Activated CD4-positive, alpha-beta memory T cell treated with anti-CD3 and anti-CD28 coated beads, Interleukin-2, amount 10 ng/mL, durations not matched to agents 7 days and 5 days (primary cell): ENCODE measurements around the gene IL36G. TPM values are rescaled to one million over a fixed set of nuclear protein-coding genes. Genes with fewer than 3 reads are reported as not detected.

Experiments used
- CTCF ChIA-PET: fragments of 350-600 bp; sonication (Branson Sonifier 250); formaldehyde crosslinking; loops from one replicate; lab custom pipeline; 2021; ENCODE audit warnings: antibody characterized with exemption, inconsistent platforms; lab: Charles Lee
- POLR2A ChIA-PET: fragments of 350-600 bp; sonication (Branson Sonifier 250); formaldehyde crosslinking; loops from one replicate; lab custom pipeline; 2021; ENCODE audit warnings: antibody characterized with exemption; lab: Charles Lee
- DNase-seq: peaks from one replicate; pipeline ENCODE4 v3.0.0-alpha.2; 2020
- H3K27ac Mint-ChIP-seq: one replicate; pipeline ENCODE4 v1.8.0; 2021; ENCODE audit warnings: mild to moderate bottlenecking, mixed read lengths
- H3K27me3 Mint-ChIP-seq: one replicate; pipeline ENCODE4 v1.8.0; 2021; ENCODE audit warnings: mixed read lengths
- H3K36me3 Mint-ChIP-seq: one replicate; pipeline ENCODE4 v1.8.0; 2021; ENCODE audit warnings: low read depth, mixed read lengths
- H3K4me1 Mint-ChIP-seq: one replicate; pipeline ENCODE4 v1.8.0; 2021; ENCODE audit warnings: mixed read lengths
- H3K4me3 Mint-ChIP-seq: one replicate; pipeline ENCODE4 v1.8.0; 2021; ENCODE audit warnings: mild to moderate bottlenecking, mixed read lengths
- H3K9me3 Mint-ChIP-seq: one replicate; pipeline ENCODE4 v1.8.0; 2021; ENCODE audit warnings: mixed read lengths
- total RNA-seq, 2 experiments: library from RNA; stranded (reverse); gene quantifications; one replicate each; pipeline ENCODE4 v1.2.3, GENCODE V29; 2021

IL36G gene
- total RNA-seq, 2 experiments from 2014 or later = not detected

DNA sequence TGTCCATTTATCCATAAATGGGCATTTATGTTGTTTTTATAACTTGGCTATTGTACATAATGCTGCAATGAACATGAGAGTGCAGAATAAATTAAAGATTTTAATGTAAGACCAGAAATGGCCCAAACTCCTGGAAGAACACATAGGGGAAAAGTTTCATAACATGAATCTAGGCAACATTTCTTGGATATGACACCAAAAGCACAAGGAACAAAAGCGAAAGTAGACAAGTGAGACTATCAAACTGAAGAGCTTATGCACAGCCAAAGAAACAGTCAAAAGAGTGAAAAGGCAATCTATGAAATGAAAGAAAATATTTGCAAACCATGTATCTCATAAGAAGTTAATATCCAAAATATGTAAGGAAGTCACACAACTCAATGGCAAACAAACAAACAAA, 33.3 kb downstream of the IL36G start:
- Mint-ChIP-seq H3K27me3 (peaks cover 12% of the 10 kb centered on the region), H3K9me3 (no peaks in the 10 kb centered on the region), H3K4me3 (no peak overlapping the region), H3K36me3 (no peaks in the 10 kb centered on the region), H3K27ac (no peak overlapping the region), H3K4me1 (no peaks in the 10 kb centered on the region)
- no peak for DNase-seq
- ChIA-PET POLR2A (no interaction called here), CTCF (no interaction called here)

DNA sequence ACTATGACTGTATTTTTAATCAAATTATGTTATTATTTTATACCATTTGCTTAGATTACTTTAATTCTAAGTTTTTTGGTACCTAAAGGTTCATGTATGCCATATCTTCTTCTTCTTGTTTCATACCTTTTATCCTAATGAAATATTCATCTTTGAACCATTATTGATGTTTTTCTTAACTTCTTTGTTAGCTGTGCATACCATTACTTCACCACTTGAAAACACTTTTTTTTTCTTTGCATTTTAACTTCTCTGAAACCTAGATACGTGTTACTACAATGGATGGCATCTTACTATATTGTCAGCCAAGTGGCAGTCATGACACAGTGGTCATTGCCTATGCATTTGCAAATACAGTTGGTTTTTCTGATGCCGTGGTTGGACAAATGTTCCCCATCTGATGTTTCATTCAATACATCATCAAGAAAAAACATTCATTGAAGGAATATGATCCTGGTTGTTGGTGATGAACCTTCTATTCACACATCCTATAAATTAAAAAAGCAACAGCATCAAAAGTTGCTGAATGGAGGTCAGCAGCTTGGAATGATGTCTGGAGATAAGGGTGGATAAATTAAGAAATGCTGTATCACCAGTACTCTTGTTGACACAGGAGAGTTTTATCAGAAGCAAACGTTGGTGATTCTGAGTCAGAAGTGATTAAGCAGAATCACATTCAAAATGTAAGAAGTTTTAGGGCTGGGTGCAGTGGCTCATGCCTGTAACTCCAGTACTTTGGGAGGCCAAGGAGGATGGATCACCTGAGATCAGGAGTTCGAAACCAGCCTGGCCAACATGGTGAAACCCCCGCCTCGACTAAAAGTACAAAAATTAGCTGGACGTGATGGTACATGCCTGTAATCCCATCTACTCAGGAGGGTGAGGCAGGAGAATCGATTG, 34.9 kb downstream of the IL36G start:
- Mint-ChIP-seq H3K4me1 (no peaks in the 10 kb centered on the region), H3K27ac (no peak overlapping the region), H3K36me3 (no peaks in the 10 kb centered on the region), H3K27me3 (peaks cover 18% of the 10 kb centered on the region), H3K4me3 (no peak overlapping the region), H3K9me3 (no peaks in the 10 kb centered on the region)
- ChIA-PET CTCF (no interaction called here), POLR2A (no interaction called here)
- DNase-seq = no peak

- Mint-ChIP-seq H3K9me3 (peaks cover under 1% of the 10 kb centered on the region), H3K4me3 (no peak overlapping the region), H3K4me1 (no peaks in the 10 kb centered on the region), H3K27me3 (peaks cover 23% of the 10 kb centered on the region), H3K27ac (no peak overlapping the region), H3K36me3 (no peaks in the 10 kb centered on the region)
- POLR2A ChIA-PET = no interaction called here
- no peak for DNase-seq
- CTCF ChIA-PET = no interaction called here
These were observed 35.5 kb downstream of the IL36G start for GRCh38 chr2:113013336-113013661.

GRCh38 chr2:113014067-113014466, 36.3 kb downstream of the IL36G start:
- CTCF ChIA-PET = no interaction called here
- H3K27ac Mint-ChIP-seq = no peak overlapping the region
- no peaks in the 10 kb centered on the region for H3K4me1 Mint-ChIP-seq
- peaks cover 6% of the 10 kb centered on the region for H3K9me3 Mint-ChIP-seq
- no peaks in the 10 kb centered on the region for H3K36me3 Mint-ChIP-seq
- peaks cover 30% of the 10 kb centered on the region for H3K27me3 Mint-ChIP-seq
- POLR2A ChIA-PET = no interaction called here
- DNase-seq = no peak
- no peak overlapping the region for H3K4me3 Mint-ChIP-seq

- POLR2A ChIA-PET = no interaction called here
These were observed 37.2 kb downstream of the IL36G start for GRCh38 chr2:113015042-113015441.

DNA sequence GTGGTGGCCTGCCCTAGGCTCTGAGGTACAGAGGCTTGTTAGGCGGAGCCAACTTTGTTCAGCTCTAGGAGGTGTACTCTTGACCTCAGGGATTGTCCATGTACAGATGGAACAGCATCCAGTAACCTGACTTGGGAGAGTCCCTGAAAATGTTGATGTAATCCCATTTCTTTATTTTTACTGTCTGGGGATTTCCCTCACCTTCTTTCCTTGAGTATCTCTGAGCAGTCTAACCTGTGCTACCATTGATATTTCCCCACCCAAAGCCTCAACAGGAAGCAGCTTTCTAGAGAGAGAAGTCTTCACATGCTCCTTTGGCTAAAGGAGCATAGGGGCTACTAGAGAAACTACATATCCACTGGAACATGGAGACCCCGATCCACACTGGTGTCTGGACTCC, 37.8 kb downstream of the IL36G start:
- no peak overlapping the region for H3K4me3 Mint-ChIP-seq
- no peaks in the 10 kb centered on the region for H3K36me3 Mint-ChIP-seq
- no peak overlapping the region for H3K27ac Mint-ChIP-seq
- DNase-seq = no peak
- ChIA-PET CTCF (no interaction called here), POLR2A (no interaction called here)
- H3K27me3 Mint-ChIP-seq = peaks cover 36% of the 10 kb centered on the region
- peaks cover 6% of the 10 kb centered on the region for H3K9me3 Mint-ChIP-seq
- H3K4me1 Mint-ChIP-seq = no peaks in the 10 kb centered on the region

More at GRCh38 chr2:113015042-113015441, 37.2 kb downstream of the IL36G start:
- no peaks in the 10 kb centered on the region for H3K36me3 Mint-ChIP-seq
- no peaks in the 10 kb centered on the region for H3K4me1 Mint-ChIP-seq
- CTCF ChIA-PET = no interaction called here
- peaks cover 36% of the 10 kb centered on the region for H3K27me3 Mint-ChIP-seq
- no peak overlapping the region for H3K4me3 Mint-ChIP-seq
- no peak overlapping the region for H3K27ac Mint-ChIP-seq
- DNase-seq = no peak
- H3K9me3 Mint-ChIP-seq = peaks cover 6% of the 10 kb centered on the region

DNA sequence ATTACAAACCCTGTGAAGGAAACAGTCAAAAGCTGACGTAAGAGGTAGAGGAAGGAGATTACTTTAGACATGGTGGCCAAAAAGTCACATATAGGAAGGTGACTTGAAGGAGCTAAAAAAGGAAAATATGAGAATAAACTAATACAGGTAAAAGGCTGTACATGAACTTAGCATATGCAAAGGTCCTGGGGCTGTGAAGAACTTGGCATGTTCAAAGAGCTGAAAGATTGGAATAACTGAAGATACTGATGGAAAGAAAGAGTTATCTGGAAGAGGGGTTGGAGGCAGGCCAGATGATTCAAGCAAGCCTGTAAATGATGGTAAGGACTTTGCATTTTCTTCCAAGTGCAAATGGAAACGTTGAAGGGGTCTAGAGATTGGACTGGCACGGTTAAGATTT, 40.7 kb downstream of the IL36G start:
- H3K36me3 Mint-ChIP-seq = no peaks in the 10 kb centered on the region

DNA sequence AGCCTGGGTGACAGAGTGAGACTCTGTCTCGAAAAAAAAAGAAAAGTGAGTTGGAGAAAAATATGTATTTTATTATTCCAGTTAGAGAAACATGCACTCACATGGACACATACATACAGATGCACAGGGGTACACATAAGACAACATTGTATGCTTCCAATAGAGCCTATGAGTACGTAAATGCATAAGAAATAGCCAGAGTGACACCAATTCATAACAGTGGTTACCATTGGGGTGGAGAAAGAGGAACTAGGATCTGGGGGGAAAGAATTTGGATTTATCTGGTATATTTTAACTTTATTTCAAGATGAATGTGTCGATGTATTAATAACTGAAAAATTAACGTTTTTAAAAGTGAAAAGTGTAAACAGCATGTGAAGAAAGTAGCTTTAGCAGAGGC, 43.5 kb downstream of the IL36G start:
- Mint-ChIP-seq H3K4me3 (no peak overlapping the region), H3K27me3 (peaks cover 46% of the 10 kb centered on the region), H3K27ac (no peak overlapping the region), H3K36me3 (no peaks in the 10 kb centered on the region), H3K4me1 (no peaks in the 10 kb centered on the region), H3K9me3 (peaks cover 6% of the 10 kb centered on the region)
- no peak for DNase-seq
- ChIA-PET POLR2A (no interaction called here), CTCF (no interaction called here)

More for the DNA sequence above, 40.7 kb downstream of the IL36G start:
- H3K27me3 Mint-ChIP-seq = peaks cover 42% of the 10 kb centered on the region
- ChIA-PET POLR2A (no interaction called here), CTCF (no interaction called here)
- no peak overlapping the region for H3K27ac Mint-ChIP-seq
- no peak overlapping the region for H3K4me3 Mint-ChIP-seq
- H3K4me1 Mint-ChIP-seq = no peaks in the 10 kb centered on the region
- DNase-seq = no peak
- peaks cover 6% of the 10 kb centered on the region for H3K9me3 Mint-ChIP-seq

DNA sequence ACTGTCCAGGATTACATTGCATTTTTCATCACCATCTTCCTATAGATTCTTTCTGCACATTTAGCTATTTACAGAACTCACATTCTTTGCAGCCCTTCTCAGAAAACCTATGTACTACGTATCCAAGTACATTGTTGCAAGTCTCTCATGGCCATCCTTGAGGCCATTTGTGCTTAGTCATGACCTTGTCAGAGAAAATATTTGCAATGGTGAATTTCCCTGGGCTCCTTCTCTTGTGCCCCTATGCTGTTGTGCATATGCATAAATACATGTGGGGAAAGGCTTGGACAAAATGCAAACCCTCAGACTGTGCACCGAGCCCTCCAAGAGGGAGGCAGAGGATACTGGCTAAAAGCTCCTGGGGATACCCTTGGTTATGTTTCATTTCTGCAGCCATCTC, 47.0 kb downstream of the IL36G start:
- Mint-ChIP-seq H3K4me3 (no peak overlapping the region), H3K27ac (no peak overlapping the region), H3K4me1 (no peaks in the 10 kb centered on the region), H3K9me3 (no peaks in the 10 kb centered on the region), H3K36me3 (no peaks in the 10 kb centered on the region), H3K27me3 (peaks cover 48% of the 10 kb centered on the region)
- ChIA-PET POLR2A (no interaction called here), CTCF (no interaction called here)
- no peak for DNase-seq

DNA sequence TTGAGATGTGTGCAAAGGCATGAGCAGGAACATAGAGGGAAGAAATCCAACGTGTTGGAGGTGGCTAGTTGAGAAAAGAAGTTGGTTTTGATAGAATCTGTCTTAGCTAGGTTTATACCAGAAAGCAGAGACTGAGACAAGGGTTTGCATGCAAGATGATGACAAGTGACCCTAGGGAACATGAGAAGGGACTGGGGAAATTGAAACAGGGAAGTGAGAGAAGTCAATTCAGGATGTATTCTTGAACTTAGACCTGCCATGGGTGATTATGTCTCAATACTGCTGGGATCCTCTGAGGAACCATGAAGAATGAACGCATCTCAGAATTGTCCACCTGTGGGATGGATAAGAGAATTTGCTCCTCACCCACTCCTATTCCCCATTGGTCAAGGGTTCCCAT, 47.9 kb downstream of the IL36G start:
- no peaks in the 10 kb centered on the region for H3K36me3 Mint-ChIP-seq
- H3K9me3 Mint-ChIP-seq = no peaks in the 10 kb centered on the region
- CTCF ChIA-PET = no interaction called here
- POLR2A ChIA-PET = no interaction called here
- H3K4me3 Mint-ChIP-seq = no peak overlapping the region
- DNase-seq = no peak
- H3K27me3 Mint-ChIP-seq = peaks cover 50% of the 10 kb centered on the region
- no peaks in the 10 kb centered on the region for H3K4me1 Mint-ChIP-seq
- H3K27ac Mint-ChIP-seq = no peak overlapping the region

GRCh38 chr2:113027691-113028090, 49.9 kb downstream of the IL36G start:
- Mint-ChIP-seq H3K27me3 (peaks cover 43% of the 10 kb centered on the region), H3K4me1 (no peaks in the 10 kb centered on the region), H3K4me3 (no peak overlapping the region), H3K9me3 (no peaks in the 10 kb centered on the region), H3K36me3 (no peaks in the 10 kb centered on the region), H3K27ac (no peak overlapping the region)
- CTCF ChIA-PET = no interaction called here
- DNase-seq = no peak
- POLR2A ChIA-PET = no interaction called here

- no peak for DNase-seq
- H3K4me3 Mint-ChIP-seq = no peak overlapping the region
- no peaks in the 10 kb centered on the region for H3K4me1 Mint-ChIP-seq
- CTCF ChIA-PET = no interaction called here
- peaks cover 41% of the 10 kb centered on the region for H3K27me3 Mint-ChIP-seq
- no peaks in the 10 kb centered on the region for H3K9me3 Mint-ChIP-seq
- no peaks in the 10 kb centered on the region for H3K36me3 Mint-ChIP-seq
- POLR2A ChIA-PET = no interaction called here
- no peak overlapping the region for H3K27ac Mint-ChIP-seq
These were observed 50.3 kb downstream of the IL36G start for GRCh38 chr2:113028112-113028511.

GRCh38 chr2:113032737-113033136, 54.9 kb downstream of the IL36G start:
- H3K27ac Mint-ChIP-seq = no peak overlapping the region
- peaks cover 22% of the 10 kb centered on the region for H3K27me3 Mint-ChIP-seq
- no peaks in the 10 kb centered on the region for H3K4me1 Mint-ChIP-seq
- H3K4me3 Mint-ChIP-seq = no peak overlapping the region
- no peaks in the 10 kb centered on the region for H3K9me3 Mint-ChIP-seq
- DNase-seq = no peak
- ChIA-PET CTCF (no interaction called here), POLR2A (no interaction called here)
- H3K36me3 Mint-ChIP-seq = no peaks in the 10 kb centered on the region

DNA sequence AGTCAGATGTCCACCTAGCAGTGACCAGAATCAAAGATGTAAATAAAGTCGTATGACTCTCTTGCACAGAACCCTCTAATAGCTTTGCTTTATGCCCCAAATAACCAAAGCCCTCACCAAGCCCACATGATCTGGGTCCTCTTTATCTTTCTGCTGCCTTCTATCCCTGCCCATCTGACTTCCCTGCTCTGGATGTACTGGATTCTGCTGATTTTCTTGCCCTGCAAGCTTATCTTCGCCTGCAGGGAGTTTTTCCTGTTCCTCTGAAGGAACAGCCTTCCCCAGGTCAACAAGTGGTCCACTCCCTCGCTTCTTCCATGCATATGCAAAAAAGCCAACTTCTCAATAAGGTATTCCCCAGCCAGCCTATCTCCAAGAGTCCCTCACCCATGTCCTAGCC, 56.2 kb downstream of the IL36G start:
- H3K4me1 Mint-ChIP-seq = no peaks in the 10 kb centered on the region
- POLR2A ChIA-PET = no interaction called here
- no peaks in the 10 kb centered on the region for H3K36me3 Mint-ChIP-seq
- no peak overlapping the region for H3K4me3 Mint-ChIP-seq
- DNase-seq = no peak
- H3K27me3 Mint-ChIP-seq = peaks cover 18% of the 10 kb centered on the region
- H3K9me3 Mint-ChIP-seq = no peaks in the 10 kb centered on the region
- no peak overlapping the region for H3K27ac Mint-ChIP-seq
- CTCF ChIA-PET = no interaction called here
